GM03348 (cell line): ENCODE measurements around the gene SCN1A.

Experiments
- DNase-seq: peaks from one replicate; pipeline ENCODE4 v3.0.0; 2012; ENCODE audit warnings: low spot score

The SCN1A gene

DNA sequence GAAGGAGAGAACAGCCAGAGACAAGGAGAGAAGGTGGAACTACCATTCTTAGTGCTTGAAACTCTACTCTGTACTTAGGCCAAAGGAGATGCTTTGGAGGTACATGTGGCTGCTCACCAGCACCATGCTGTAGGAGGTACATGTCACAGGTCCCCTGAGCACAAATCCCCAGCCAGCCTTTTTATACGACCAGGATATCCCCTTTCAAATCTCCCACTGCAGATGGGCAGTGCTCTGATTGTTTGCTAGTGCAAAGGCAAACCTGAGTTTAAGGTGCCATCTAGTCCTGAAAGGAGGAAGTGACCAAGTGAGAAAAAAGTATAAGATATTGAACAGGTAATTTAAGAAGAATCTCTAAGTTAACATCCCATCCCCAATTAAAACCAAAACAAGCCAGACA, 157.2 kb downstream of the SCN1A start:
- no peak for DNase-seq

DNA sequence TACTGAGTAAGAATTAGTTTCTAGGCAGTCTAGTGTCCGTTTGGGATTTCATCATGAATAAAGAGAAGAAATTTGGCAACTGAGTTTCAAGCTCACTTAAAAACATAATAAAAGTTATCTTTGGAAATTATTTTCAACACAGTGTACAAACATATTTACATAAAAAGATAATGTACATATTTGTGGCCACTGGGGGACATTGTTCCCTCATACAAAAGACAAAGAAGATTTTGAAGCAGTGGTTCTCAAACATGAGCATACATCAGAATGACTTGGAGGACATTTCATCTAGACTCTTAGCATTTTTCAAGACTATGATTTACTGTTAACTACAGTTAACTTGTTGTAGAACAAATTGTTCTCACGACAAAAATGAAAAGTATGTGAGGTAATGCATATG, 158.6 kb downstream of the SCN1A start:
- DNase-seq = no peak

DNA sequence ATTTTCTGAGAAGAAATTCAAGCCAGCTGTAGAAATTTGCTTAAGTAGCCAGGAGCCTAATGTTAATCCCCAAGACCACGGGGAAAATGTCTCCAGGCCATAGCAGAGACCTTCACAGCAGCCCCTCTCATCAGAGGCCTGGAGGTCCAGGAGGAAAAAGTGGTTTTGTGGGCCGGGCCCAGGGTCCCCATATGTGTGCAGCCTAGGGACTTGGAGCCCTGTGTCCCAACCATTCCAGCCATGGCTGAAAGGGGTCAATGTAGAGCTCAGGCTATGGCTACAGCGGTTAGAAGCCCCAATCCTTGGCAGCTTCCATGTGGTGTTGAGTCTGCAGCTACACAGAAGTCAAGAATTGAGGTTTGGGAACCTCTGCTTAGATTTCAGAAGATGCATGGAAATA, 160.1 kb downstream of the SCN1A start:
- DNase-seq = no peak

DNA sequence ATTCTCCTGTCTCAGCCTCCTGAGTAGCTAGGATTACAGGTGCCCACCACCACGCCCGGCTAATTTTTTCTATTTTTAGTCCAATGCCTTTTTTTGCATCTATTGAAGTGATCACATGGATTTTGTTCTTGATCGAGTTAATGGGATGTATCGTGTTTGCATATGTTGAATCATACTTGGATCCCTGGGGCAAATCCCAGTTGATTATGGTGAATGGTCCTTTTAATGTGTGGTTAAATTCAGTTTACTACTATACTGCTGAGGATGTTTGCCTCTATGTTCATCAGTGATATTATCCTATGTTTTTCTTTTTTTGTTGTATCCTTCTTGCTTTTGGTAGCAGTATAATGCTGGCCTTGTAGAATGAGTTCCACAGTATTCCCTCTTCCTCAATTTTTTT, 166.0 kb downstream of the SCN1A start:
- no peak for DNase-seq

DNA sequence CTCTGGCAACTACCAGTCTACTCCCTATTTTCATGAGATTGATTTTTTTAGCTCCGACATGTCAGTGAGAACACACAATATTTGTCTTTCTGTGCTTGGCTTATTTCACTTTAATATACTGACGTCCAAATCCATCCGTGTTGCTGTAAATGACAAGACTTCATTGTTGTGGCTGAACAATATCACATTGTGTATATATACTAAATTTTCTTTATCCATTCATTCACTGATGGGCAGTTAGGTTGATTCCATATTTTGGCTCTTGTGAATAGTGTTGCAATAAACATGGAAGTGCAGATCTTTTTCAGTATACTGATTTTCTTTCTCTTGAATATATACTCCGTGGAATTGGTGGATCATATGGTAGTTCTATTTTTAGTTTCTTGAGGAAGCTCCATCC, 168.4 kb downstream of the SCN1A start:
- DNase-seq = no peak

DNA sequence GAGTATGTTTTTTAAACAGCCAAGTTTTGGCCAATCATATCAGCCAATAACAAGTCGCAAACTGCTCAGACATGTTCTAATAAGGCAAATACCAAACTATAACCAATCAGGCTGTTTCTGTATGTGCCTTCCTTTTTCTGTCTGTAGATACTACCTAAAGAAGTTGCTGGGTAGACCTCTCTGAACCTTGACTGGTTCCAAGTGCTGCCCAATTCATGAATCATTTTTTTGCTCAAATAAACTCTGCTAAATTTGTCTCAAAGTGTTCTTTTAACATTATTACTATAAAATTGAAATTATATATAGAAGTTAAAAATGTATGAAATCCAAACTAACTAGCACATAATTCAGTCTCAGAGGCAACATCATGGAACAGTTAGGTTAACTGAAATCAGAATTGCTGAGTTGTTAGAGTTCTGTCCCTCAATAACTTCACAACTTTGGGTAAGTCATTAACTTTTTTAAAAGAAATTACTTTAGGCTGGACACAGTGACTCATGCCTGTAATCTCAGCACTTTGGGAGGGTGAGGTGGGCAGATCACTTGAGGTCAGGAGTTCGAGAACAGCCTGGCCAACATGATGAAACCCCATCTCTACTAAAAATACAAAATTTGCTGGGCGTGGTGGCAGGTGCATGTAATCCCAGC, 169.4 kb downstream of the SCN1A start:
- DNase-seq = no peak

DNA sequence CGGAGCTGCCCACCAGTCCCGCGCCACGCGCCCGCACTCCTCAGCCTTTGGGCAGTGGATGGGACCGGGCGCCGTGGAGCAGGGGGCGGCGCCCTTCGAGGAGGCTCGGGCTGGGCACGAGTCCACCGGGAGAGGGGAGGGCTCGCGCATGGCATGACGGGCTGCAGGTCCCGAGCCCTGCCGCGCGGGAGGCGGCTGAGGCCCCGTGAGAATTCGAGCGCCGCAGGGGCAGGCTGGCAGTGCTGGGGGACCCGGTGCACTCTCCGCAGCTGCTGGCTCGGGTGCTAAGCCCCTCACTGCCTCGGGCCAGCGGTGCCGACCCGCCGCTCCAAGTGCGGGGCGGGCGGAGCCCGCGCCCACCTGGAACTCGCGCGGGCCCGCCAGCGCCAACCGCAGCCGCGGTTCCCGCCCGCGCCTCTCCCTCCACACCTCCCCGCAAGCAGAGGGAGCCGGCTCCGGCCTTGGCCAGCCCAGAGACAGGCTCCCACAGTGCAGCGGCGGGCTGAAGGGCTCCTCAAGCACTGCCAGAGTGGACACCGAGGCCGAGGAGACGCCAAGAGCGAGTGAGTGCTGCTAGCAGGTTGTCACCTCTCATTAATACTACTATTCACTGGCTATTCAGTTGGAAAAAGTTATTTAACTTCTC, 170.7 kb downstream of the SCN1A start:
- no peak for DNase-seq

DNA sequence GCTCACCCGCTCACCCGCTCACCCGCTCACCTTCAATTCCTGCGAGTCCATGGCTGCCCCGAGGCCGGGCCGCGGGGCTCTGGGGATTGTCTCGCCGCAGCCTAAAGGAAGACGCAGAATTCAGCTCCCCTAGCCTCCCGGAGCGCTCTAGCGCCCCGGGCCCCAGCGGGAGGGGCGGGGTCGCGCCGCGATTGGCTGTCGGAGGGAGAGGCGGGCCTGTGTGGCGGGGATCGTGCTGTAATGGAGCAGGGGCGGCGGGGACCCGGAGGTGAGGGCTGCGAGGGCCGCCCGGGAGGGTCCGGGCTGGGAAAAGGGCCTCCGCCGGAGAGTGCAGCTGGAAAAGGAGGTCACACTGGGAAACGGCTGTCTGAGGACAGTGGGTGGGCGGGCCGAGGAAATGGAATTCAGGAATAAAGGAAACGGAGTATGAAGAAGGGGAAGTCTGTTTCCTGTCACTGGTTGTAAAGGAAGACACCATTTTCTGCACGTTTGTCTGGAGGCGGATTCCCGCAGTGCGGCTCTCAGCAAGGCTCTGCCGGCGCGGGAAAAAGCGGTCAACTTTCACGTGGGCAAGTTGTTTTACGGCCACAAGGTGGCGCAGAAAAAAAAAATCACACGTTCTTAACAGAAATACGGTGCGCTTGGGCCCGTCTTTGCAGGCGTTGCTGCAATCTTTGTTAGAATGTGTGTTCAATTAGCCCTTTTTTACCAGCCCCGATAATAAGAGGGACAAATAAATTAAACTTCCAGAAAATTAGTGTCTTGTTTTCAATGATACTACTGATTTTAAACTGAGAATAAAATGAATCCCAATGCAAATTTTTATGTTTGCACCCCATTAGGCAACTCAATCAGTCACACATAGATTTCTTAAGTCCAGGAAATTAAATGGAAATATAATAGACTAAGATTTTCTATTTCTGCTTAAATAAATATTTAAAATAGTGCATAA, 173.9 kb downstream of the SCN1A start, which contains the start of gene TTC21B:
Gene TTC21B (minus strand): TSS at position 122 of the 952 bp plus-strand sequence. CDS start 71 bp downstream, at position 51.
- peak; percentile 97 for DNase-seq

DNA sequence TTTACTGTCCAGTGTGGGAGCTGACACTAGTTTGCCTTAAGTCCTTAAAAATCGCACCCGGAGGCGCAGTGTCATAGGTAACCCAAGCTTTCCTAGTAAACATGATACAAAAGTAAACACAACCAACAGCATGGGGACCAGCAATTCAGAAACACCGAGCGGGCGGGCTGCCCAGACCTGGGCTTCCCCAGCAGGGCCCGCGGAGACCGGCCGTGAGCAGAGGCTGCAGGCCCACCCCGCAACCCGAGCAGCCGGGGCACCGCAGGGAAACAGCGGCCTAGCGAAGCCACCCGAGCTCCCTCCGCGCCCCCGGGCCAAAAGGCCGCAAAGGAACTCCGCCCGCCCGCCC, 174.5 kb downstream of the SCN1A start:
- no peak for DNase-seq

DNA sequence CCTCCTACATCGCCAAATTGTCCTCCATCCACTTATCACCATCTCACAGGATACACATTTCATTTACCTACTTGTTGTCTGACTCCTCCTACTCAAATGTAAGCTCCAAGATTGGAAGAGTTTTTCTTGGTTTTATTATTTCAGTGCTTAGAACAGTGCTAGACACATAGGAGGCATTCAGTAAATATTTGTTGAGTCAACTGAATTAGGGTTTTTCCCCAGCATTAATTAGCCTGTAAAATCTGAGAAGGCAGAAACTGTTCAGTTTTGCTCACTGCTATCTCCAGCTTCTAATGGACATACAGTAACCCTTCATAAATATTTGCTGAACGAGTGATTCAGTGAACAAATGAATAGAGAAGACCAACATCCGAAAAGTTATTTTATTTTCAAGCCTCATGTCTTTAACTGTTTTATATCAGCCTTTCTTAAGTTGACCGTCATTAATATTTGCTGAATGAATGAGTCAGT, 175.0 kb downstream of the SCN1A start:
- no peak for DNase-seq

DNA sequence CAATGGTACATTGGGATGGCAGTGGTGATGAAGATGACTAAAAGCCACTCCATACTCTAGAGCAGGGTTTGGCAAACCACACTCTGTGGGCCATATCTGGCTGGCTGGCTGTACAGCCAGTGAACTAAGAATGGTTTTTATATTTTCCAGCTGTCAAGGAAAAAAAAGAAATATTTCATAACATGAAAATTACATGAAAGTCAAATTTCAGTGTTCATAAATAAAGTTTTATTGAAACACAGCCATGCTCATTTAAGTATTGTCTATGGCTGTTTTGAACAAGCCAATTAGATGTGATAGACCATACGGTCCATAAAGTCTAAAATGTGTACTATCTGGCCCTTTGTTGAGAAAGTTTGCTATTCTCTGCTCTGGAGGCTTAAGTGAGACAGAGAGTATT, 175.7 kb downstream of the SCN1A start:
- no peak for DNase-seq

DNA sequence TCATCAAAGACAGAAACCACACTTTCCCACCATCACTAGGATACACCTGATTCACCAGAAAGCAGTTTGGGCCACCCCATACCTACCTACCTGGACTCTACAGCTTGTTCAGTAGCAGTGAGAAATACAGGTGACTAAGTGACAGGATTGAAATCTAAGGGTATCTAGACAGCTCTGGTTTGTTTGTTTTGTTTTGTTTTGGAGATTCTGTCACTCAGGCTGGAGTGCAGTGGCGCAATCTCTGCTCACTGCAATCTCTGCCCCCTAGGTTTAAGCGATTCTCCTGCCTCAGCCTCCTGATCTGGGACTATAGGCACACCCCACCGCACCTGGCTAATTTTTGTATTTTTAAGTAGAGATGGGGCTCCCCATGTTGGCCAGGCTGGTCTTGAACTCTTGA, 177.4 kb downstream of the SCN1A start:
- no peak for DNase-seq

DNA sequence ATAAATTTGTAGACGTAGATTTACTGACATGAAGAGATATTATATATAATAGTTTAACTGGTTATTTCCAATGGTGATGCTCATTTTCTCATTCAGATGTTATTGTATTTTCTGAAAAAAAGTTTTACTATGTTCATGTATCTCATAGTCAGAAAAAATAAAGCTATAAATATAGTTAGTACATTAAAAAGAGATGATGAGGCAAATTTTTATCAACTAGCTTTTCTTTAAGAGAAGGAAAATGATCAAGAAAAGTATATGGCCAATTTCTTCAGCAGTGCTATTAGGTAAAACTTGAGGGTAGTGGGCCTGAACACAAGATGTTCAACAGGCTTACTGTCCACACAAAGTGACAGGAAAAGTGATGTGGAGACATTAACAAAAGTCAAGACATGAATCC, 186.0 kb downstream of the SCN1A start:
- DNase-seq = no peak

DNA sequence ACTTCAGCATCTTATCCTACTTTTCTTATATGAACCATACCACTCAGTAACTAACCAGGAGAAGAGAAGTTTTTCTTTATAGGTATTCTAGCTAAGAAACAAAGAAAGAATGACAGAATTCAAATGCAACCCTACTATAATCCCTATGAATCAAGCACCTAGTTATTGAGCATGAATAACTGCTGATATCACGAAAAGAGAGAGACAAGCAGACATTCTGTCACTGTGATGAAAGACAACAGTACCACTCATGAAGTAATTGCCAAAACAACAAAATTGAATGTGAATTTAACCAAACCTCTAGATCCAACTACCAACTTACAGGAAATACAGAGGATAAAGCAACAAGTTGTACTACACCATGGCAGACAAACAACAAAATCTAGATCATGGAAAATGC, 189.6 kb downstream of the SCN1A start:
- no peak for DNase-seq
